NCI-H1048 (cell line): ENCODE data around the gene SLC12A6.

Experiments used
- DNase-seq: peaks from one replicate; lab custom pipeline; 2025; lab: John Stamatoyannopoulos, UW

SLC12A6 gene

DNA sequence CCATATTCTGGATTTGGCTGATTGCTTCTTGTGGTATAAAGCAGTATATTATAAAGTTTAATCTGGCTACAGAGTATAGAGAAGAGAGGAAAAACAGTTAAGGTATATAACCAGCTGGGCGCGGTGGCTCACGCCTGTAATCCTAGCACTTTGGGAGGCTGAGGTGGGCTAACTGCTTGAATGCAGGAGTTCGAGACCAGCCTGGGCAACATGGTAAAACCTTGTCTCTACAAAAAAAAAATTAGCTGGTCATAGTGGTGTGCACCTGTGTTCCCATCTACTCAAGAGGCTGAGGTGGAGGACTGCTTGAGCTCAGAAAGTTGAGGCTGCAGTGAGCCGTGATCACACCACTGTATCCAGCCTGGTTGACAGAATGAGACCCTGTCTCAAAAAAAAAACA lies 7.3 kb downstream of the SLC12A6 start:
- DNase-seq: no peak

DNA sequence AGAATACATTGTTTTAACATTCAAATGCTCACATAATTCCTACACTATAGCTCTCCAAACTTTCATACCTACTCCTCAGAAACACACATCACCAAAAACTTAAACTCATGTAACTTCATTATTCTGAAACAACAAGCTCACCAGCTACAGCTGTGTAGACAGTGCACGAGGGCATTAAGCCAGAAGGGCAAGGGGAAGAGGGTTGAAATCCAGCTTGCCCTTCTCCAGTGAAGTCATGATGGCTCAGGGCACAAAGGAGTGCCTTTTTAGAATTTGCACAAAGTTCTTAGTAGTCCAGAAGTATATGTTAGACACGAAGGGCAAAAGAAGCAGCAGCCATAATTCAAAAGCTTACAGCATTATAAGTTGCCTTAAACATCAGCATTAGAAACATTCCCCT lies 8.6 kb downstream of the SLC12A6 start:
- no peak for DNase-seq

DNA sequence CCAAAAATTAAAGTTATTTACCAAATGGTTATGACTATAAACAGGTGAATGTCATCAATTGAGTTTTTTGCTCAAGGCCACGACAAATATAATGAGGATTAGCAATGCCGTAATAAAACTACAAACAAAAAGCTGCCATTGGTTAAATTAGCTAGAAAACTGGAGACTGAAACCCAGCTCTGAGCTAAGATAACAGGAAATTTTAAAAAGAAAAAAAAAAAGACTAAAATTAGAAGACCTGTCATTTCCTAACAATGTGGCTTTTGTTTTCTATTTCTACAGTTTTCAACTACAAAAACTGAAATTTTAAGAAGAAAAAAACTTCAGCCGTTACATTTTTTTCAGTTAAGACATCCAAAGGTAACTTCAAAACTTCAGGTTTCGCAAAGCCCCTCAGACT lies 9.7 kb downstream of the SLC12A6 start:
- DNase-seq: no peak

DNA sequence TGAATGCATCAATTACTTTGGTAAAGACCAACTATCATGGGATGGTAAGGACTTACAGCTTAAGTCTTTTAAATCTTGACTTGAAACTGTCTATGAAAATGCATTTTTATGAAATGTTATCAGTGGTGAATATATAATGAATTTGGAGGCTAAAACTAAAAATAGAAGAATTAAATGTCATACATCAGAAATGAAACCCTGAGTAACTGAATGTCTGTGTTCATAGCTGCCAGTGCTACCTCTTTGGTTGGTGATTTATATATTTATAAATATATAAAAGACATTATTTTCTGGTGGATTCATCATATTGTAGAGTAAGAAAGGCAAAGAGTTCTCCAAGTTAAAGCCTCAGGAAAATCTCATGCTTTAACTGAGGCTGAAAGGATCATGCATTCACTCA lies 12.2 kb downstream of the SLC12A6 start:
- no peak for DNase-seq

GRCh38 chr15:34324933-34325332 lies 12.6 kb downstream of the SLC12A6 start:
- no peak for DNase-seq

- no peak for DNase-seq
Observed at GRCh38 chr15:34323217-34323616, 14.4 kb downstream of the SLC12A6 start.

DNA sequence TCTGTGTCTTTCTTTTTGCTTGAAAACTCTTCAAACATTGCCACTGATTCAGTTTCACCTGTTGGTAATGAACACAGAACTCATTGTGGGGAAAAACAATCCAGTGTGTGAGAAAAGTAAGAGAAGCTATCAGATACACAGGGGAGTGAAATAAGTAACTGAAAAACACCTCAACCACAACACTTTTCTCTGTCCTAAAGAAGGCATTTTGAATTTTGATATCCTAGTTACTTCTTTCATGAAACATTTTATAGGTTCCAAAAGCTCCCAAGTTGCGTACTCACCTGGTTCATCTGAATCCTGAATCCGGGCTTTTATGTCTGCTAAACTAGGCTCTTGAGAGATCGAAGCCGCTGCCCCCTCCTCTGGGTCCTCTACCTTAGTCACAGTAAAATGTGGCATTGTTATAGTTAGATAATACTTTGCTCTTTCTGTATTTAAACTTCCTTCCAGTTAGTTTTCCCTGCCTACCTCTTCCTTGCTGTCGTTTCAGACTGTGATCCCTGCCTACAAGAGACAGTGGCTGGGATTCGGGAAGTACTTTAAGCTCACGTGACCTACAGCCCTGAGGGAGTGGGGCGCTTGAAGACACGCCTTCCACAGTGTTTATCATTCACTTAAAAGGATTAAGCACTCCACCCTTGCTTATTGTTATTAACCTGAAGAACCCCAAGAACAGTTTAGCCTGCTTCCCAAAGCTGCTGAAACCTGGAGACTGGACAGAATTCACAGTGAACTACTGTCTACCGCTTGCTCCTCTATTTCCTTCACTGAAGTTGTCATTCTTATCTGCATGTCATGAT lies 19.1 kb downstream of the SLC12A6 start:
- DNase-seq: peak; percentile 24

DNA sequence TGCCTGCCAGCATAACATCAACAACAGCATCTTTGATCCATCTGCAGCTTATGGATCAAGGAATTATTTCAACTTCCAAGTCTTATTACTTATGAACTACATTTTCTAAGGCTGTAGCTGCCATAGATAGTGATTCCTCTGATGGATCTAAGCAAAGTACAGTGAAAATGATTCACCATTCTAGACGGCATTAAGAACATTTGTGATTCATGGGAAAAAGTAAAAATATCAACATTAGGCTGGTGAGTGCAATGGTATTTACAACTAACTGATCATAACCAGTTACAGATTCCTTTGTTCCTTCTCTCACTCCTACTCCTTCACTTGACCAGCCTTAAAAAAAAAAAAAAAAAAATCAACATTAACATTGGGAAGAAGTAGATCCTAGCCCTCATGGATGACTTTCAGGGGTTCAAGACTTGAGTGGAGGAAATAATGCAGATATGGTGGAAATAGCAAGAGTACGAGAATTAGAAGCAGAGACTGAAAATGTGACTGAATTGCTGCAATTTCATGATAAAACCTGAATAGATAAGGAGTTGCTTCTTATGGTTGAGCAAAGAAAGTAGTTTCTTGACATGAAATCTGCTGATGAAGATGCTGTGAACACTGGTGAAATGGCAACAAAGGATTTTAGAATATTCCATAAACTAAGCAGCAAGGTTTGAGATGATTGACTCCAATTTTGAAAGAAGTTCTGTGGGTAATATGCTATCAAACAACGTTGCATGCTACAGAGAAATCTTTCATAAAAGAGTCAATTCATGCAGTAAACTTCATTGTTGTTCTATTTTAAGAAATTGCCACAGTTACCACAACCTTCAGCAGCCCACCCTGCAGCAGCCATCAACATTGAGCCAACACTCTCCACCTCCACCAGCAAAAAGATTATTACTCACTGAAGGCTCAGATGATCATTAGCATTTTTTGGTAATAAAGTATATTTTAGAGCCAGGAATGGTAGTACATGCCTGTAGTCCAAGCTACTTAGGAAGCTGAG lies 22.8 kb downstream of the SLC12A6 start:
- no peak for DNase-seq

GRCh38 chr15:34311563-34311962 lies 26.0 kb downstream of the SLC12A6 start:
- DNase-seq: no peak

DNA sequence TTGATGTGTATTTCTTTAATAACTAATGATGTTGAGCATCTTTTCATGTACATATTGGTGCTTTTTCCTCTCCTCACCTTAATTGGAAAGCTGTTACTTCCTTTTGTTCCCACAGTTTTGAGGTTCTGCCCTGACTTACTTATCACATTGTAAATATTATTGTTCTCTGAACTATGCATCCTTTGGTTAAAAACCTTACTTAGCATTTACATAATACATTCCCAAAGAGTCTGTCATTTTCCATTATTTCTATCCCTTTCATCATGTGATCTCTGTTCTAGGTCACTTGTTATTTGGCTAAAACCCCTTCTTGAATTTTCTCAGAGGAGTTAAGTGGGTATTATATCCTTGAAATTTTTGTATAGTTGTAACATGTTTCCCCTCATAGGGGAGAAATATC lies 33.0 kb downstream of the SLC12A6 start:
- no peak for DNase-seq

DNA sequence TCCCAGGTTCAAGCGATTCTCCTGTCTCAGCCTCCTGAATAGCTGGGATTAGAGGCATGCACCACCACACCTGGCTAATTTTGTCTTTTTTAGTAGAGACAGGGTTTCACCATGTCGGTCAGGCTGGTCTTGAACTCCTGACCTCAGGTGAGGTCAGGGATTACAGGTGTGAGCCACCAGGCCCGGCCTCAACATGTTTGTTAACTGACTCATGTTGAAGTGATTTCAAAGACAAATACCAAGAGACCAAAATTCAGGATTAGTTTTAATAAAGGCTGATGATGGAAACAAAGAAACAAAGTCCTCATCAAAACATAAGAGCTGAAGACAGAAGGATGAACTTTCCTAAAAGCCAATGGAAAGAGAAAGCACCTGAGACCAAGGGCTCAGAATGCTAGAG lies 36.5 kb downstream of the SLC12A6 start:
- DNase-seq: no peak

GRCh38 chr15:34297059-34297458 lies 40.5 kb downstream of the SLC12A6 start:
- DNase-seq: no peak

DNA sequence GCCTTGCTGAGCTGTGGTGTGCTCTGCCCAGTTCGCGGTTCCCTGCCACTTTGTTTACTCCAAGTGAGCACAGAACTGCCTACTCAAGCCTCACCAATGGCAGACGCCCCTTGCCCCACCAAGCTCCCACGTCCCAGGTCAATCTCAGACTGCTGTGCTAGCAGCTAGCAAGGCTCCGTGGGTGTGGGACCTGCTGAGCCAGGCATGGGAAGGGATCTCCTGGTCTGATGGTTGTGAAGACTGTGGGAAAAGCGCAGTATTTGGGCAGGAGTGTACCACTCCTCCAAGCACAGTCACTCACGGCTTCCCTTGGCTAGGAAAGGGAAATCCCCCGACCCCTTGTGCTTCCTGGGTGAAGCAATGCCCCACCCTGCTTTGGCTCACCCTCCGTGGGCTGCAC lies 45.0 kb downstream of the SLC12A6 start:
- no peak for DNase-seq

GRCh38 chr15:34284937-34285336 lies 52.6 kb downstream of the SLC12A6 start:
- DNase-seq: no peak

DNA sequence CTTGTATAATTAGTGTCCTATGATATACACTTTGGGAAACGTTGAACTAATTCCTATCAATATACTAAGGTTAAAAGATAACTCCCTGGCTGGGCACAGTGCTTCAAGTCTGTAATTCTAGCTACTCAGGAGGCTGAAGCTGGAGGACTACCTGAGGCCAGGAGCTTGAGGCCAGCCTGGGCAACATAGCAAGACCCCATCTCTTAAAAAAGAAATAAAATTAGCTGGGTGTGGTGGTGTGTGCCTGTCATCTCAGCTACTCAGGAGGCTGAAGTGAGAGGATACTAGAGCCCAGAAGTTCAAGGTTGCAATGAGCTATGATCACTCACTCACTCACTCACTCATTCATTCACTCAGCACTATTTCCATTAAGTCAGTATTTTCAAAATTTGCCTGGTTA lies 55.2 kb downstream of the SLC12A6 start:
- no peak for DNase-seq

- no peak for DNase-seq
Observed at GRCh38 chr15:34280193-34280592, 57.4 kb downstream of the SLC12A6 start.

- no peak for DNase-seq
Observed at GRCh38 chr15:34279368-34279767, 58.2 kb downstream of the SLC12A6 start.

GRCh38 chr15:34275721-34276120 lies 61.9 kb downstream of the SLC12A6 start:
- no peak for DNase-seq

DNA sequence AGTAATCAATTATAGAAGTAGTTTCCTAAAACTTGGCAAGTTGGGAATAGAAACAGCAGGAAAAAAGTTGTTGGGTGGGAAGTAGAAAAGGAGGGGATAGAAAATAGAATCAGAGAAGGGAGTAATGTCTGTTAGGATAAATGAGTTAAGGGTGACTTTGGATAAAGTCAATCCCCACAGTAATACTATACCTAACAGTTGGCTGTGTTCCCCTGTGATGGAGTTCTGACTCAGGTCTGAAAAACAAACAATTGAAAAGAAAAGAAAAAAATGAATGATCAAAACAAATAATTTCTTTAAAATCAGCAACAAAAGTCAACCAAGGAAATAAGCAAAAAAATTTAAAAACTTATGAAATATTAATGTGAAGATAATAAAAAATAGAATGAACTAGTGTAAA lies 62.4 kb downstream of the SLC12A6 start:
- DNase-seq: no peak

DNA sequence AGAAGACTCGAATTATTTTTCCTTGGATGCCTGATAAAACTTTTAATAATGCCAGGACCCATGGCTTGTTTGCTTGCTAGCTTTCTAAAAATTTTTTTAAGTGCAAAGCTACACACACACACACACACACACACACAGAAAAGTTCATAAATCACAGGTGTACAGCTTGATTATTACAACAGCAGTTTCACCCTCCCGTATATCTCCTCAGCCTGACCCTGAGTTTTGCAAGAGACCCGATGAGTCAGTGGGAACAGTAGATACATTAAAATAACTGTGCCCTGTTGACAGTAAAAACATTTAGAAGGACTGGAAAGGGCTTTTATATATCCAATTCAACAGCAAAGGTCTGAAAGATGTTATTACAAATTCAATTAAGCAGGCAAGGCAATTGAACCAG lies 66.1 kb downstream of the SLC12A6 start:
- DNase-seq: no peak

GRCh38 chr15:34266751-34267150 lies 70.8 kb downstream of the SLC12A6 start:
- DNase-seq: no peak

GRCh38 chr15:34264076-34264475 lies 73.5 kb downstream of the SLC12A6 start:
- no peak for DNase-seq

DNA sequence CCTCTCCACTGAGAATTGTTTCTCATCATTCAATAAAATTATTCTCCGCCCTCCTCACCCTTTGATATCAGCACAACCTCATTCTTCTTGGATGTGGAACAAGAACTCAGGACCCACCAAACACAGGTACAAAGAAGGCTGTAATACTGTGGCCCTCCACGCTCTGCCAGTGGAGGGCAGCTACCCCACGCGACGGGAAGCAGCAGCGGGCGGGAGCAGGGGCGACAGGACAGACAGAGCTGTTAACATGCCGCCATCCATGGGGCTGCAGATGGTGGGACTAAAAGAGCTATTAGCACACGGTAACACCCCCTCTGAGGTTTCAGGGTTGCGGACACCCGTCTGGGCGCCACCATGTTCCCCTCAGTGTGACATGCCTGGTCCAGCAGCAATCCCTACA lies 75.2 kb downstream of the SLC12A6 start:
- DNase-seq: no peak
